GM12878 (cell line): ENCODE data around the gene SLC2A8.

Source experiments
- BMI1 ChIP-seq: fragments of 450-650 bp; IDR thresholded peaks from 2 replicates; pipeline ENCODE4 v1.6.1; 2016; ENCODE audit warnings: mild to moderate bottlenecking, moderate library complexity, borderline replicate concordance
- CTCF ChIP-seq, 3 experiments: IDR thresholded peaks in 2 of 3; conservative IDR thresholded peaks in 1 of 3; 2 replicates each; pipeline ENCODE4 v1.5.1; 2011; ENCODE audit warnings: low read depth in 3 of 3, low read length in 3 of 3, mild to moderate bottlenecking in 3 of 3, control low read depth in 2 of 3, moderate library complexity in 2 of 3, inconsistent platforms in 1 of 3, mixed read lengths in 1 of 3; ENCODE audit not compliant: control insufficient read depth in 2 of 3, insufficient read depth in 1 of 3; ENCODE audit errors: extremely low read depth in 1 of 3
- E2F4 ChIP-seq: IDR thresholded peaks from 2 replicates; pipeline ENCODE4 v1.6.1; 2012; ENCODE audit warnings: low read depth, low read length, improper control_type of control experiment
- POLR2AphosphoS5 ChIP-seq: IDR thresholded peaks from 2 replicates; pipeline ENCODE4 v1.6.1; 2011; ENCODE audit warnings: mild to moderate bottlenecking, low read length, inconsistent platforms
- RAD21 ChIP-seq: IDR thresholded peaks from 2 replicates; pipeline ENCODE4 v1.6.1; 2011; ENCODE audit warnings: mild to moderate bottlenecking, low read depth, low read length, moderate library complexity; ENCODE audit not compliant: insufficient read depth
- YY1 ChIP-seq: IDR thresholded peaks from 2 replicates; pipeline ENCODE4 v1.6.1; 2011; ENCODE audit warnings: low read depth, mild to moderate bottlenecking, low read length
- TF ChIP-seq, protein P1 (sequence below): IDR thresholded peaks from 2 replicates; pipeline ENCODE4 v1.6.1; 2012; ENCODE audit warnings: improper control_type of control experiment, low read depth, low read length; ENCODE audit not compliant: insufficient replicate concordance

DNA sequence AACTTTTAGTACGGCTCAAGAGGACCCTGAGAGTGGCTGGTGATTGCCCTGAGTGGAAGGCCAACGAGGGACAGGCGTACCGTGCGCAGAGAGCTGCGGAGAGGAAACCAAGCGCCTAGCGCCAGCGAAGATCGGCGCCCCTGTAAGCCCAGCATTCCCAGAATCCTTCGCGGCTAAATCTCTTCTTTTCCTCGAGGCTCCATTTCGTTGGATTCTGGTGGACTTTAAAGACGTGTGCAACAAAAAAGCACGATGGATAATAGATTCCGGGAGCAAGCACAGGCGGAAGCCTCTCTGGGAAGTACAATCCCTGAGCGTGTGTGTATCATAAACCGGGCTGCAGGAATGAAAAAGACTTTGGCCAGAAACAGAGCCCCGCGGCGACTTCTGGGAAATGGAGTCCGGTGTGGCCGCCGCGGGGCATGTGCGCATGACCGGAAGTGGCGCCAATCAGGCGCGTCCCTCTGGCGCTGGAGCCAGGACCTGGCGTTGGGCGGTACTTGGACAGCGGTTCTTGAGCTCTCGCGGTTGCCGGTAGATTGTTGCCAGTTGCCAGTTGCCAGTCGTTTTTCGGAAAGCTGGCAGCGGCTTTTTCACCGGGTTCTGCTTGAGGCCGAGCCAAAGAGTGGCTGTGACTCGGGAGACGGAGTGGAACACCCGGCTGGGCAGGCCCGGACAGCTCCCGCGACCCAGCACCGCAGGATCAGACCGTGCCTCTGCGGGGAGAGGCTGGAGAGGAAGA is 27.1 kb downstream of the SLC2A8 start, which contains the start of gene ZNF79:
- peak; percentile 90 for TF ChIP-seq POLR2AphosphoS5
- TF ChIP-seq YY1, result peak; percentile 83
- TF ChIP-seq, protein P1, sequence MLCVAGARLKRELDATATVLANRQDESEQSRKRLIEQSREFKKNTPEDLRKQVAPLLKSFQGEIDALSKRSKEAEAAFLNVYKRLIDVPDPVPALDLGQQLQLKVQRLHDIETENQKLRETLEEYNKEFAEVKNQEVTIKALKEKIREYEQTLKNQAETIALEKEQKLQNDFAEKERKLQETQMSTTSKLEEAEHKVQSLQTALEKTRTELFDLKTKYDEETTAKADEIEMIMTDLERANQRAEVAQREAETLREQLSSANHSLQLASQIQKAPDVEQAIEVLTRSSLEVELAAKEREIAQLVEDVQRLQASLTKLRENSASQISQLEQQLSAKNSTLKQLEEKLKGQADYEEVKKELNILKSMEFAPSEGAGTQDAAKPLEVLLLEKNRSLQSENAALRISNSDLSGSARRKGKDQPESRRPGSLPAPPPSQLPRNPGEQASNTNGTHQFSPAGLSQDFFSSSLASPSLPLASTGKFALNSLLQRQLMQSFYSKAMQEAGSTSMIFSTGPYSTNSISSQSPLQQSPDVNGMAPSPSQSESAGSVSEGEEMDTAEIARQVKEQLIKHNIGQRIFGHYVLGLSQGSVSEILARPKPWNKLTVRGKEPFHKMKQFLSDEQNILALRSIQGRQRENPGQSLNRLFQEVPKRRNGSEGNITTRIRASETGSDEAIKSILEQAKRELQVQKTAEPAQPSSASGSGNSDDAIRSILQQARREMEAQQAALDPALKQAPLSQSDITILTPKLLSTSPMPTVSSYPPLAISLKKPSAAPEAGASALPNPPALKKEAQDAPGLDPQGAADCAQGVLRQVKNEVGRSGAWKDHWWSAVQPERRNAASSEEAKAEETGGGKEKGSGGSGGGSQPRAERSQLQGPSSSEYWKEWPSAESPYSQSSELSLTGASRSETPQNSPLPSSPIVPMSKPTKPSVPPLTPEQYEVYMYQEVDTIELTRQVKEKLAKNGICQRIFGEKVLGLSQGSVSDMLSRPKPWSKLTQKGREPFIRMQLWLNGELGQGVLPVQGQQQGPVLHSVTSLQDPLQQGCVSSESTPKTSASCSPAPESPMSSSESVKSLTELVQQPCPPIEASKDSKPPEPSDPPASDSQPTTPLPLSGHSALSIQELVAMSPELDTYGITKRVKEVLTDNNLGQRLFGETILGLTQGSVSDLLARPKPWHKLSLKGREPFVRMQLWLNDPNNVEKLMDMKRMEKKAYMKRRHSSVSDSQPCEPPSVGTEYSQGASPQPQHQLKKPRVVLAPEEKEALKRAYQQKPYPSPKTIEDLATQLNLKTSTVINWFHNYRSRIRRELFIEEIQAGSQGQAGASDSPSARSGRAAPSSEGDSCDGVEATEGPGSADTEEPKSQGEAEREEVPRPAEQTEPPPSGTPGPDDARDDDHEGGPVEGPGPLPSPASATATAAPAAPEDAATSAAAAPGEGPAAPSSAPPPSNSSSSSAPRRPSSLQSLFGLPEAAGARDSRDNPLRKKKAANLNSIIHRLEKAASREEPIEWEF, result no peak
- no peak for TF ChIP-seq CTCF (IDR thresholded peaks at IDR 0.05 in 2 of 3, conservative IDR thresholded peaks at IDR 0.05 in 1 of 3; ENCODE audit: control insufficient read depth in 2 of 3, extremely low read depth in 1 of 3, insufficient read depth in 1 of 3, low read depth in 3 of 3, low read length in 3 of 3)
- TF ChIP-seq RAD21, result no peak
- TF ChIP-seq BMI1, result no peak
- no peak for TF ChIP-seq E2F4
